GM04503 (cell line): ENCODE measurements around the gene HEMGN.

Experiments used
- DNase-seq: peaks from one replicate; pipeline ENCODE4 v3.0.0-alpha.2; 2012; ENCODE audit warnings: low read depth

The HEMGN gene

DNA sequence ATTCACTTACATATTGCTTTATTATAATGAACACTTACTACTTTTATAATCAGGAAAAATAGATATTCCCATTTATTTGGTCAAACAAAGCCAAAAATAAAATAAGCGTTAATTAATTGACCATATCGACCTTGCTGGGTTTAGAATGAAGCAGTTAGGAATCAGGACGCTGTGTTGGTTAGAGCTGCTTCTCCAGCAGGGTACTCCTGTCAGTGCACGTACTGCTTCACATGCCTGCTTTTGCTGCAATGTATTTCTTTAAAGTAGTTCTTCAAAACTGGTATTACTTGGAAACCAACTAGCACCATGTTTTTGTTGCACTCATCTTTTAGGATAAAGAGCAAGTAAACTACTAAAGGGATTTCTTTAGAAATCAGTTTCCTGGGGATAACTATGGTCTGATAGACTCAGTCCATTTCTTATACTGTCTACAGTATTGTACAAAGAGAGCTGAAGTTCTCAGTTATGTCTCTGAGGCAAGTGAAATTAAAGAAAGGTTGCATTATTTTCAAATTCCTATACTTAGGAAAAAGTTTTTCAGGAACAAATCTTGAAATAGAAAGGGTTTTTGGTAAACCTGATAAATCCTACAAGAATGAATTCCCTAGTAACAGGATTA, 8.9 kb downstream of the HEMGN start:
- no peak for DNase-seq

GRCh38 chr9:97925497-97926334, 12.3 kb downstream of the HEMGN start:
- no peak for DNase-seq

DNA sequence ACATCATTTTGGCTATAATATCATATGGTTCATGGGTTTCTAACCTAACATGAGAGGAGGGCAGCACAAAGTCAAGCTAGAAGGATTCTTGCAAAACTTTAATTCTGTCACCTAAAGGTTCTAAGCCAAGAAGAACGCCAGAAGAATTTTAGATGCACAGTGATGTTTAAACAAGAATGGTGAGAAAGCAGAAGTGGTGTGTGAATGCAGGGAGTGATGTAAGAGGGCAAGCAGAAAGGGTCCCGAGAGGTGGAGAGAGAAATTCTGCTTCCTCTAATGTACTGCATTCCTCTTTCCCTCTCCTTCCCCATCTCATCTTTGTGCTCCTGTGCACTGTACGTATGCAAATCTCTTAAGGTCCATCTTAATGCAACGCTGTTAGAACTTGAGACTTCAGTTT, 13.6 kb downstream of the HEMGN start:
- no peak for DNase-seq

GRCh38 chr9:97923529-97924108, 14.4 kb downstream of the HEMGN start:
- DNase-seq: peak; percentile 37

GRCh38 chr9:97921959-97922724, 15.8 kb downstream of the HEMGN start, which contains the start of gene TRMO:
Gene TRMO, minus strand, starts transcription at chr9:97922500. Its CDS starts 7 bp downstream, at chr9:97922493.
- peak; percentile 85 for DNase-seq

DNA sequence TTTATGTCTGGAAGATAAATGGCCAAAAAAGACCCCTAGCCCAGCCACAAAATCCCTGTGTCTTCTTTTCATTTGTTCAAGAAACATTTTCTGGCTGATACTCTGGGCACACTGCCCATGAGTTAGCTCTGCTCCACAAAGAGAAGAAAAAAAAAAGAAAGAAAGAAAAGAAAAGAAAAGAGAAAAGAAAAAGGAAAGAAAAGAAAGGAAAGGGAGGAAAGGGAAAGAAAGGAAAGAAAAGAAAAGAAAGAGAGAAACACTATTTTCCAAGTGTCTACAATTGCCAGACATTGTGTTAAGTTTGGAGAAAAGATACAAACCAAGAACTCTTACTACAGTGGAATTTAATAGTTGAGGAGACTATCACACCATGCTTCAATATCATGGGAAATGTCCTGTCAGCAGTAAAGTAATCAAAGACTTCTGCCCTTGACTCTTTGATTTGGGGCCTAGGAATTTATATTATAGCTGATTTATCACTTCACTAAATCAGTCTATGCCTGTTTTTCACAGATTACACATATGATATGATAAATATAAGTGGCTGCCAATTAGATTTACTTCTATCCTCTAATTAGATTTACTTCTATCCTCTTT, 18.7 kb downstream of the HEMGN start:
- DNase-seq: no peak

- DNase-seq: no peak
These were observed 19.4 kb downstream of the HEMGN start for GRCh38 chr9:97918611-97919010.

DNA sequence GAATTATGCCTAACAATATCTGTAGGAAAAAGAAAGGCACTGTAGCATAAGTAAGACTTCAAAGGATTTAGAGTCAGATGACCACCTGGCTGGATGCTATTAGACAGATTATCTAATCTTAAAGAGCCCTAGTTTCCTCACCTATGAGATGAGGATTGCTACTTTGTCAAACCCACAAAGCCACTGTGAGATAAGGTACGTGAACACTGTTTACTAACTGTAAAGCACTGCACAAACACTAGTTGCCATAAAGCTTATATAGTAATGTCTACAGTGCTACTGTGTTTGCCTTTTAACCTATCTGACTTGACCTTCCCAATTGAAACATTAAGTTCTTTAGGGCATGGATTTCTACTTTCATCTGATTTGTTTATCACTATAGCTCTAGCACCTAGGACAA, 26.0 kb downstream of the HEMGN start:
- DNase-seq: no peak

- DNase-seq: no peak
These were observed 26.4 kb downstream of the HEMGN start for GRCh38 chr9:97911528-97911927.

- no peak for DNase-seq
These were observed 27.6 kb downstream of the HEMGN start for GRCh38 chr9:97910357-97910756.

- no peak for DNase-seq
These were observed 29.3 kb downstream of the HEMGN start for GRCh38 chr9:97908705-97909104.

DNA sequence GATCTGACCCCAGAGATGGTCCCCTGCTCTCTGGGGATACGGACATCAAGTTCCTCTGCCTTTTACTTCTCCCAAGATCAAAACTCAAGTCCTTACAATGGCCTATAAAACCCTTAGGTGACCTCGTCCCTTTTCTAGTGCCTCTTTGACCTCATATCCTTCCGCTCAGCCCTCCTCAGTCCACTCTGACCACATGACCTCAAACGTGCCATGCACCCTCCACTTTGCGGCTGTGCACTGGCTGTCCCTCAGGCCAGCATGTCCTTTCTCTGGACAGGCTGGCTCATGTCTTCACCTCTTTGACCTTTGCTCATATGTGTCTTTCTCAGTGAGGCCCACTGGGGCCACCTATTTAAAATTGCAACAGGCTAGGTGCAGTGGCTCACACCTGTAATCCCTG, 30.3 kb downstream of the HEMGN start:
- no peak for DNase-seq

DNA sequence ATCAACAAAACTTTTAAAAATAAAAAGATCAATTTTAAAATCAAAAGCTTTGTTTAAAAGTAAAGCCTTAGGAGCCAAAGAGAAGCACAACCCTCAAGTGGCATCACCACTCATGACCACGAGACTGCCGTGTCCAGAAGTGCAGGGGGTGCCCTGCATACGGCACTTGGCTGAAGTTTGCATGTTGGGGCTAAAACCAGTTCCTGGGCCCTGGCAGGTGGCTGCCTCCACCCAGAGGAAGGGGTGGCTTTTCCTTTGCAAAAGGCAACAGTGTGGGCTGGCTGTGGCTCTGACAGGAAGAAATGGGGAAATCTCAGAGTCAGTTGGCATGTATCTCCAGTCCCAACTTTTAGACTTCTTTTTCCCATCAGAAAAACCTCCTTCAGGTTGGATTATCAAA, 30.9 kb downstream of the HEMGN start:
- no peak for DNase-seq

DNA sequence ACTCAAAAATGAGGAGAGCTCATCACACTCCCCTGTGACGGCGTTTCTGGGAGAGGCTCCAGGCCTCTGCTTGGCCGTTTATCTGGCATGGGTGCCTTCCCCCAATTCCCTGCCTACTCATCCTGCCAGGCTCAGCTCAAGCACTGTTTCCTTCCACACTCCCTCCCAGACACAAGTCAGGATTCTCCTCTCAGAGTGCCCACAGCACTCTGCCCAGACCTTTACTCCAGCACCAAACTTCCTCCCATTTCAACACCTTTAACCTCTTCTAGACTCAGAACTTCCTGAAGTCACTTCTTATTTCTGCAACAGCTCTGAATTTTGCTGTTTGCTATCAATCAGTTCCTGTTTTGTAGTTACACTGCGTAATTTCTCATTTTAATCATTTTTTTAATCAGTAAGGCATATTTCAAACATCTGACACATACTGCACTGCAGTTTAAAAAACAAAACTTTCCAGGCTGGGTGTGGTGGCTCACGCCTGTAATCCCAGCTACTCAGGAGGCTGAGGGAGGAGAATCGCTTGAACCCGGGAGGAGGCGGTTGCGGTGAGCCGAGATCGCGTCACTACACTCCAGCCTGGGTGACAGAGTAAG, 31.6 kb downstream of the HEMGN start:
- DNase-seq: no peak

GRCh38 chr9:97905228-97905627, 32.7 kb downstream of the HEMGN start:
- no peak for DNase-seq

DNA sequence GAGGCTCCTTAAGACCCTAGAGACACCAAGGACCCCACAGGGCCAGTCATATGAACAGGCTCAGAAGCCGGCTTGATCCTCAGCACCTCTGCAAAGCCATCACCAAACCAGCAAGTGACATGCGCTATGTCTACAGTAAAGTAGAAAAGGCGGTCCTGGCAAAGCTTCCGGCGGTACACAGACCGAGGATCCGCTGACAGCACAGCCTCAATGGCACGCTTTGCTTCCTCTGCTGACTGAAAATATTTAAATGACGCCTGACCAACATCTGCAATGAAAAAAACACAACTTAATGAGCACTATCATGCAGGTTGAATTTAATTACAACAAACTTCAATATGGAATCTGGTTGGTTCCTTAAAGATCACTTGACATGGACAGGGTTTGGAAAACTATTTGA, 33.2 kb downstream of the HEMGN start:
- no peak for DNase-seq

DNA sequence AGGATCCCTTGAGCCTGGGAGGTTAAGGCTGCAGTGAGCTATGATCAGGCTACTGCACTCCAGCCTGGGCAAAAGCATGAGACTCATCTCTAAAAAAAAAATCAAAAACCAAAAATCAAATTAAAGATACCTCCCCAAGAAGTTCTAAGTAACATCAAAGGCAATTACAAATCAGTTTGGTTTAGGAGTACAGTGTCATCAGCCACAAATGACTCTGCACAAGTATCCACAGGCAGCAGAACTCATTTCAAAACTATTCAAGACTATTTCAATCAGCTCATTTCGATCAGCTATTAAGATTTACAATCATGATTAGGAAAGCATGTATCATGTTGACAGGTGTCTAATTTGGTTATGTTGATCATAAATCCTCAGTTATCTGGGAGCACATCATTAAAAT, 34.8 kb downstream of the HEMGN start:
- DNase-seq: no peak

DNA sequence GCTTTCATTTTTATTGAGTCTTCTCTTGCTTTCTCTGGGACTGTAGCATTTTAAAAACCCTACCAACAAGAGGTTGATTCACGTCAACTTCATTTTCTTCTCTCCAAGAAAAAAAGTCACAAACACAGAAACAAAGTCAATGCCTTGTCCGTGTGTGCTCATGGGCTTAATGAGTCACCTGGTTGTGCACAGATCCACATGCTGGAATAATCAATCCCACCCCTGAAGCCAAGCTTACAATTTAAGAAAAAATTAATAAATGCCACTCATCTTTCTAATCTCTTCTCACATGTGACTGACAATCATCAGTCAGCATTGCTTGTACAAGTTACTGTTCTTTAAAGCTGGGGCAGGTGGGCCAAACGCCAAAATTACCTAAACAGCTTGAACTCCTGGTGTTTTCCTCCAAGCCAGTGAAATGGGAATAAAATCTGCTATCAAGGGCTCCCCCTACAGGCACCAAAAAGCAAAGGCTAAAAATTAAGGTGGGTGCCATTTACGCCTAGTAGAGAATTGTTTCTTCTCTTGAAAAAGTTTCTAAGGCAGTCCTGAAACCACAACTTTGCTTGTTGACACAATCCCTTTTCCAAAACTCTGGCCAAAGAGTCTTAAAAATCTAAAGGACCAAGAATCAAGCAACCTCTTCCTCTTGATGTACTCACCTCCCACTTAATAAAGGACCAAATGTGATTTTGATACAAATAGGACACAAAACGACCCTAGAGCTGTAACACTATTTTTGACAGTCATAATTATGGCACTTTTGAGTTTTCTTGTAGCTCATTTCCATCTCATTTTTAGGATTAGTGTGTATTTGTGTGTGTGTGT, 37.0 kb downstream of the HEMGN start:
- no peak for DNase-seq

DNA sequence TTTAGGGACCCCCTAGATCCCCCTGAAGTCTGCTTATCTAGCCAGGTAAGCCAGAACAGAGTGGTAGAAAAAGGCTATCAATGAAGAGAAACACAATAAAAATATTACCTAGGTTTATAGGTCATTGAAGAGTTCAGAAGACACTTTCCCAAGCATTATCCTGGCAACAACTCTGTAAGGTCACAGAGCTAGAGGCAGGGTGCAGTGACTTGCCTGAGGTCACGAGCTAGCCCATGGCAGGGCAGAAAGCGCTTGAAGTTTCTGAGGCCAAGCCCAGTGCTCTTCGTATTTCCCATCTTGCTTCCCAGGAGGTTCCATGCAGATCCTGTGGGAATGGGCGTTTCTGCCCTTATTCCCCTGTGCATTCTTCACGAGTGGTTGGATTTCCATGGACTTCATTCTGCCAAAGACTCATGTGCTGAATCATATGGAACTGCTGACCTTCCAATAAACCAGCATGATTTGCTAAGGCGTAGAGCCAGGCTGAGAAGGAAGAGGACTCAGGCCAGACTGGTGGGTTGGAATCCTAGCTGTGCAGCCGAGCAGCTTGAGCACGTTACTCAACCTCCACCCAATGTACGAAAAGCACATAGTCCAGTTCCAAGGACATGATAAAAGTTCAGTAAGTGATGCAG, 37.8 kb downstream of the HEMGN start:
- DNase-seq: no peak

GRCh38 chr9:97895695-97896332, 42.2 kb downstream of the HEMGN start:
- DNase-seq: no peak
